GM12878 (cell line): ENCODE data around the gene SMO. TPM values are rescaled to one million over a fixed set of nuclear protein-coding genes. Genes with fewer than 3 reads are reported as not detected.

Source experiments
- BACH1 ChIP-seq: fragments of 450-650 bp; IDR thresholded peaks from 2 replicates; pipeline ENCODE4 v1.6.1; 2017; ENCODE audit warnings: mild to moderate bottlenecking, borderline replicate concordance
- CHD2 ChIP-seq: IDR thresholded peaks from 2 replicates; pipeline ENCODE4 v1.6.1; 2011; ENCODE audit warnings: low read depth, low read length, improper control_type of control experiment, borderline replicate concordance
- FOXK2 ChIP-seq: fragments of 450-650 bp; IDR thresholded peaks from 2 replicates; pipeline ENCODE4 v1.6.1; 2017; ENCODE audit warnings: mild to moderate bottlenecking, moderate library complexity
- FOXM1 ChIP-seq: IDR thresholded peaks from 2 replicates; pipeline ENCODE4 v1.6.1; 2012; ENCODE audit warnings: low read depth, mild to moderate bottlenecking, inconsistent platforms, low read length, moderate library complexity
- KAT2A ChIP-seq: conservative IDR thresholded peaks from 2 replicates; pipeline ENCODE4 v1.6.1; 2011; ENCODE audit warnings: low read depth, low read length; ENCODE audit not compliant: control insufficient read depth
- NFIC ChIP-seq: IDR thresholded peaks from 2 replicates; pipeline ENCODE4 v1.6.1; 2012; ENCODE audit warnings: low read depth, mild to moderate bottlenecking, inconsistent platforms, low read length, moderate library complexity
- NFYB ChIP-seq: IDR thresholded peaks from 2 replicates; pipeline ENCODE4 v1.6.1; 2011; ENCODE audit warnings: low read depth, mild to moderate bottlenecking, low read length, improper control_type of control experiment, moderate library complexity; ENCODE audit not compliant: insufficient read depth
- NR2F1 ChIP-seq: fragments of 450-650 bp; conservative IDR thresholded peaks from 2 replicates; pipeline ENCODE4 v1.6.1; 2017; ENCODE audit warnings: mild to moderate bottlenecking
- RAD21 ChIP-seq: IDR thresholded peaks from 2 replicates; pipeline ENCODE4 v1.6.1; 2011; ENCODE audit warnings: mild to moderate bottlenecking, low read depth, low read length, moderate library complexity; ENCODE audit not compliant: insufficient read depth
- RFX5 ChIP-seq: IDR thresholded peaks from 2 replicates; pipeline ENCODE4 v1.6.1; 2011; ENCODE audit warnings: low read depth, low read length, improper control_type of control experiment
- TAF1 ChIP-seq: IDR thresholded peaks from 2 replicates; pipeline ENCODE4 v1.6.1; 2011; ENCODE audit warnings: mild to moderate bottlenecking, low read depth, low read length, borderline replicate concordance
- ZBED1 ChIP-seq: IDR thresholded peaks from 2 replicates; pipeline ENCODE4 v1.6.1; 2016; ENCODE audit warnings: borderline replicate concordance
- ZNF207 ChIP-seq: fragments of 450-650 bp; IDR thresholded peaks from 2 replicates; pipeline ENCODE4 v1.6.1; 2014; ENCODE audit warnings: antibody characterized with exemption, mild to moderate bottlenecking, borderline replicate concordance
- ZNF24 ChIP-seq: fragments of 450-650 bp; IDR thresholded peaks from 2 replicates; pipeline ENCODE4 v1.6.1; 2017; ENCODE audit warnings: antibody characterized with exemption, mild to moderate bottlenecking
- ZNF384 ChIP-seq: IDR thresholded peaks from 2 replicates; pipeline ENCODE4 v1.6.1; 2012; ENCODE audit warnings: low read depth, mild to moderate bottlenecking, low read length, improper control_type of control experiment, borderline replicate concordance
- ZNF592 ChIP-seq: fragments of 450-650 bp; IDR thresholded peaks from 2 replicates; pipeline ENCODE4 v1.6.1; 2017; ENCODE audit warnings: mild to moderate bottlenecking, moderate library complexity
- ZSCAN29 ChIP-seq: fragments of 450-650 bp; IDR thresholded peaks from 2 replicates; pipeline ENCODE4 v1.6.1; 2017; ENCODE audit warnings: mild to moderate bottlenecking, moderate library complexity
- polyA plus RNA-seq, 11 experiments: library from polyadenylated mRNA; depleted of rRNA in 4 of 11; unstranded in 6 of 11; stranded (reverse) in 5 of 11; fragments of >200 nt; fragmentation: Nextera tagmentation in 4 of 11; fragmentation: Illumina TruSeq in 1 of 11; extraction: Ambion mirVana in 4 of 11; extraction: Trizol in 1 of 11; gene quantifications; 1 replicate in 1 of 11; 2 replicates in 10 of 11; pipeline versions ENCODE4 v1.2.1 to v1.2.3, GENCODE V29; 2011 to 2016; ENCODE audit warnings: inconsistent platforms in 2 of 11, missing spikeins in 2 of 11, low read depth in 1 of 11
- total RNA-seq, 4 experiments: library from RNA; depleted of rRNA in 3 of 4; stranded (reverse); fragments of >200 nt in 3 of 4; fragmentation: Illumina TruSeq in 1 of 4; extraction: Trizol in 1 of 4; gene quantifications; 2 replicates each; pipeline versions ENCODE4 v1.2.1 to v1.2.3, GENCODE V29; 2013 to 2021
- TF ChIP-seq, protein P1 (sequence below): fragments of 450-650 bp; IDR thresholded peaks from 2 replicates; pipeline ENCODE4 v1.6.1; 2016; ENCODE audit warnings: mild to moderate bottlenecking
- TF ChIP-seq, protein P2 (sequence below): fragments of 450-650 bp; IDR thresholded peaks from 2 replicates; pipeline ENCODE4 v1.6.1; 2017; ENCODE audit warnings: mild to moderate bottlenecking, low read depth, inconsistent platforms; ENCODE audit not compliant: poor library complexity, severe bottlenecking
- TF ChIP-seq, protein P3 (sequence below): fragments of 450-650 bp; formaldehyde crosslinking; IDR thresholded peaks from 2 replicates; pipeline ENCODE4 v1.4.0; 2022; ENCODE audit warnings: mild to moderate bottlenecking, moderate library complexity

SMO gene
- total and polyA plus RNA-seq, 10 of the 15 experiments (the other 5 are each of a cell fraction or from before 2014, with no cell fraction given), result 0.40 to 11.2 (median 2.6) TPM

- TF ChIP-seq NR2F1 (0 out of 2 replicates have a peak, but pooled peaks have one; percentile 28), ZNF592 (no peak), FOXM1 (peak; percentile 80), BACH1 (0 out of 2 replicates have a peak, but pooled peaks have one; percentile 68), ZNF24 (no peak), RFX5 (no peak), CHD2 (no peak), NFYB (no peak), FOXK2 (no peak), ZBED1 (no peak), ZSCAN29 (no peak), RAD21 (peak; percentile 10; the same call in 1 of the 2 replicates), TAF1 (0 out of 2 replicates have a peak, but pooled peaks have one; percentile 4), ZNF384 (no peak), NFIC (0 out of 2 replicates have a peak, but pooled peaks have one; percentile 55), ZNF207 (no peak), KAT2A (no peak)
- TF ChIP-seq, protein P1, sequence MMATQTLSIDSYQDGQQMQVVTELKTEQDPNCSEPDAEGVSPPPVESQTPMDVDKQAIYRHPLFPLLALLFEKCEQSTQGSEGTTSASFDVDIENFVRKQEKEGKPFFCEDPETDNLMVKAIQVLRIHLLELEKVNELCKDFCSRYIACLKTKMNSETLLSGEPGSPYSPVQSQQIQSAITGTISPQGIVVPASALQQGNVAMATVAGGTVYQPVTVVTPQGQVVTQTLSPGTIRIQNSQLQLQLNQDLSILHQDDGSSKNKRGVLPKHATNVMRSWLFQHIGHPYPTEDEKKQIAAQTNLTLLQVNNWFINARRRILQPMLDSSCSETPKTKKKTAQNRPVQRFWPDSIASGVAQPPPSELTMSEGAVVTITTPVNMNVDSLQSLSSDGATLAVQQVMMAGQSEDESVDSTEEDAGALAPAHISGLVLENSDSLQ, result peak; percentile 62
- TF ChIP-seq, protein P2, sequence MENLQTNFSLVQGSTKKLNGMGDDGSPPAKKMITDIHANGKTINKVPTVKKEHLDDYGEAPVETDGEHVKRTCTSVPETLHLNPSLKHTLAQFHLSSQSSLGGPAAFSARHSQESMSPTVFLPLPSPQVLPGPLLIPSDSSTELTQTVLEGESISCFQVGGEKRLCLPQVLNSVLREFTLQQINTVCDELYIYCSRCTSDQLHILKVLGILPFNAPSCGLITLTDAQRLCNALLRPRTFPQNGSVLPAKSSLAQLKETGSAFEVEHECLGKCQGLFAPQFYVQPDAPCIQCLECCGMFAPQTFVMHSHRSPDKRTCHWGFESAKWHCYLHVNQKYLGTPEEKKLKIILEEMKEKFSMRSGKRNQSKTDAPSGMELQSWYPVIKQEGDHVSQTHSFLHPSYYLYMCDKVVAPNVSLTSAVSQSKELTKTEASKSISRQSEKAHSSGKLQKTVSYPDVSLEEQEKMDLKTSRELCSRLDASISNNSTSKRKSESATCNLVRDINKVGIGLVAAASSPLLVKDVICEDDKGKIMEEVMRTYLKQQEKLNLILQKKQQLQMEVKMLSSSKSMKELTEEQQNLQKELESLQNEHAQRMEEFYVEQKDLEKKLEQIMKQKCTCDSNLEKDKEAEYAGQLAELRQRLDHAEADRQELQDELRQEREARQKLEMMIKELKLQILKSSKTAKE, result no peak
- TF ChIP-seq, protein P3, sequence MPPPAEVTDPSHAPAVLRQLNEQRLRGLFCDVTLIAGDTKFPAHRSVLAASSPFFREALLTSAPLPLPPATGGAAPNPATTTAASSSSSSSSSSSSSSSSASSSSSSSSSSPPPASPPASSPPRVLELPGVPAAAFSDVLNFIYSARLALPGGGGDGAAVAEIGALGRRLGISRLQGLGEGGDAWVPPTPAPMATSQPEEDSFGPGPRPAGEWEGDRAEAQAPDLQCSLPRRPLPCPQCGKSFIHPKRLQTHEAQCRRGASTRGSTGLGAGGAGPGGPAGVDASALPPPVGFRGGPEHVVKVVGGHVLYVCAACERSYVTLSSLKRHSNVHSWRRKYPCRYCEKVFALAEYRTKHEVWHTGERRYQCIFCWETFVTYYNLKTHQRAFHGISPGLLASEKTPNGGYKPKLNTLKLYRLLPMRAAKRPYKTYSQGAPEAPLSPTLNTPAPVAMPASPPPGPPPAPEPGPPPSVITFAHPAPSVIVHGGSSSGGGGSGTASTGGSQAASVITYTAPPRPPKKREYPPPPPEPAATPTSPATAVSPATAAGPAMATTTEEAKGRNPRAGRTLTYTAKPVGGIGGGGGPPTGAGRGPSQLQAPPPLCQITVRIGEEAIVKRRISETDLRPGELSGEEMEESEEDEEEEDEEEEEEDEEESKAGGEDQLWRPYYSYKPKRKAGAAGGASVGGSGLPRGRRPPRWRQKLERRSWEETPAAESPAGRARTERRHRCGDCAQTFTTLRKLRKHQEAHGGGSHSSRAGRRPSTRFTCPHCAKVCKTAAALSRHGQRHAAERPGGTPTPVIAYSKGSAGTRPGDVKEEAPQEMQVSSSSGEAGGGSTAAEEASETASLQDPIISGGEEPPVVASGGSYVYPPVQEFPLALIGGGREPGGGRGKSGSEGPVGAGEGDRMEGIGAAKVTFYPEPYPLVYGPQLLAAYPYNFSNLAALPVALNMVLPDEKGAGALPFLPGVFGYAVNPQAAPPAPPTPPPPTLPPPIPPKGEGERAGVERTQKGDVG (CRISPR knock-in tag), result no peak
Measured at GRCh38 chr7:129166745-129167144, 21.7 kb upstream of the SMO start (continued).
